Measurements from ENCODE around the gene HIGD1C.

- TF ChIP-seq, protein P1, sequence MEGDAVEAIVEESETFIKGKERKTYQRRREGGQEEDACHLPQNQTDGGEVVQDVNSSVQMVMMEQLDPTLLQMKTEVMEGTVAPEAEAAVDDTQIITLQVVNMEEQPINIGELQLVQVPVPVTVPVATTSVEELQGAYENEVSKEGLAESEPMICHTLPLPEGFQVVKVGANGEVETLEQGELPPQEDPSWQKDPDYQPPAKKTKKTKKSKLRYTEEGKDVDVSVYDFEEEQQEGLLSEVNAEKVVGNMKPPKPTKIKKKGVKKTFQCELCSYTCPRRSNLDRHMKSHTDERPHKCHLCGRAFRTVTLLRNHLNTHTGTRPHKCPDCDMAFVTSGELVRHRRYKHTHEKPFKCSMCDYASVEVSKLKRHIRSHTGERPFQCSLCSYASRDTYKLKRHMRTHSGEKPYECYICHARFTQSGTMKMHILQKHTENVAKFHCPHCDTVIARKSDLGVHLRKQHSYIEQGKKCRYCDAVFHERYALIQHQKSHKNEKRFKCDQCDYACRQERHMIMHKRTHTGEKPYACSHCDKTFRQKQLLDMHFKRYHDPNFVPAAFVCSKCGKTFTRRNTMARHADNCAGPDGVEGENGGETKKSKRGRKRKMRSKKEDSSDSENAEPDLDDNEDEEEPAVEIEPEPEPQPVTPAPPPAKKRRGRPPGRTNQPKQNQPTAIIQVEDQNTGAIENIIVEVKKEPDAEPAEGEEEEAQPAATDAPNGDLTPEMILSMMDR (IDR thresholded peaks at IDR 0.05): no peak
- TF ChIP-seq EP300 (IDR thresholded peaks at IDR 0.05): no peak
Measured at GRCh38 chr12:50924131-50924438, 28.3 kb upstream of the HIGD1C start.
